HEK293T (cell line): Measurements from ENCODE around the gene ADGRG1.

Experiments used
- ARNT ChIP-seq: fragments of 450-650 bp; IDR thresholded peaks from 2 replicates; pipeline ENCODE4 v1.6.1; 2017; ENCODE audit warnings: mild to moderate bottlenecking
- BHLHE40 ChIP-seq: fragments of 450-650 bp; IDR thresholded peaks from 2 replicates; pipeline ENCODE4 v1.6.1; 2016; ENCODE audit warnings: mild to moderate bottlenecking, moderate library complexity, borderline replicate concordance
- CTBP1 ChIP-seq: fragments of 450-650 bp; IDR thresholded peaks from 2 replicates; pipeline ENCODE4 v1.6.1; 2016; ENCODE audit warnings: borderline replicate concordance
- ELF4 ChIP-seq: fragments of 450-650 bp; IDR thresholded peaks from 2 replicates; pipeline ENCODE4 v1.6.1; 2017; ENCODE audit warnings: antibody characterized with exemption
- FOXA1 ChIP-seq: fragments of 450-650 bp; IDR thresholded peaks from 2 replicates; pipeline ENCODE4 v1.6.1; 2016; ENCODE audit warnings: mild to moderate bottlenecking
- HDGF ChIP-seq: fragments of 450-650 bp; IDR thresholded peaks from 2 replicates; pipeline ENCODE4 v1.6.1; 2017; ENCODE audit warnings: antibody characterized with exemption, borderline replicate concordance
- LEF1 ChIP-seq: fragments of 450-650 bp; IDR thresholded peaks from 2 replicates; pipeline ENCODE4 v1.6.1; 2017; ENCODE audit warnings: mild to moderate bottlenecking, borderline replicate concordance
- NFRKB ChIP-seq: fragments of 450-650 bp; IDR thresholded peaks from 2 replicates; pipeline ENCODE4 v1.6.1; 2016; ENCODE audit warnings: mild to moderate bottlenecking, moderate library complexity
- PKNOX1 ChIP-seq: fragments of 450-650 bp; IDR thresholded peaks from 2 replicates; pipeline ENCODE4 v1.6.1; 2016
- SP1 ChIP-seq: fragments of 450-650 bp; IDR thresholded peaks from 2 replicates; pipeline ENCODE4 v1.6.1; 2017
- TARDBP ChIP-seq: fragments of 450-650 bp; IDR thresholded peaks from 2 replicates; pipeline ENCODE4 v1.6.1; 2016
- ZNF384 ChIP-seq: fragments of 450-650 bp; IDR thresholded peaks from 2 replicates; pipeline ENCODE4 v1.6.1; 2016

GRCh38 chr16:57696240-57696639 lies 67.8 kb downstream of the ADGRG1 start:
- TF ChIP-seq BHLHE40 (no peak), NFRKB (no peak), HDGF (no peak), CTBP1 (no peak), ARNT (no peak), FOXA1 (no peak), ZNF384 (no peak), TARDBP (no peak), PKNOX1 (no peak), LEF1 (no peak), ELF4 (no peak), SP1 (no peak)
